ENCODE measurements around the gene ACAT2.
A peak's percentile ranks its signal among the peaks of the same experiment; 100 is the strongest.
"Not testable (repeated sequence)": the region's sequence is repeated elsewhere in the genome, so short reads cannot be mapped to it uniquely, and the experiment has no call there.

Gene ACAT2

DNA sequence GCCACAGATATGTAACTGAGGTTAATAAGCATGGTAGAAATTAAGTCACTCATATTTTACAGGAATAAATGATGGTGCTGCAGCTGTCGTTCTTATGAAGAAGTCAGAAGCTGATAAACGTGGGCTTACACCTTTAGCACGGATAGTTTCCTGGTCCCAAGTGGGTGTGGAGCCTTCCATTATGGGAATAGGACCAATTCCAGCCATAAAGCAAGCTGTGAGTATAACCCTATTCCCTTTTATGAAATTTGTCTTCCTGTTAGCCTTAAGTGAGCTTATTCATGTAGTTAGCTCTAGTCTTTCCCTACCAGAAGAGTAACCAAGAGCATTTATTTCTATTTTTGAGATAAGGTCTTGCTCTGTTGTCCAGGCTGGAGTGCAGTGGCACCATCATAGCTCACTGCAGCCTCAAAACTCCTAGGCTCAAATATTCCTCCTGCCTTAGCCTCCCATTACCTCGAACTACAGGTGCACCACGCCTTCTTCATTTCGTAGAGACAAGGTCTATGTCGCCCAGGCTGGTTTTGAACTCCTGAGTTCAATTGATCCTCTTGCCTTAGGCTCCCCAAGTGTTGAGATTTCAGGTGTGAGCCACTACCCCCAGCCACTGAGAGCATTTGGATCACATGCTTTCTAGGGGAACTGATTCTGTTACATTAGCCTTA lies 15.5 kb downstream of the ACAT2 start:
- no peak for DNase-seq

DNA sequence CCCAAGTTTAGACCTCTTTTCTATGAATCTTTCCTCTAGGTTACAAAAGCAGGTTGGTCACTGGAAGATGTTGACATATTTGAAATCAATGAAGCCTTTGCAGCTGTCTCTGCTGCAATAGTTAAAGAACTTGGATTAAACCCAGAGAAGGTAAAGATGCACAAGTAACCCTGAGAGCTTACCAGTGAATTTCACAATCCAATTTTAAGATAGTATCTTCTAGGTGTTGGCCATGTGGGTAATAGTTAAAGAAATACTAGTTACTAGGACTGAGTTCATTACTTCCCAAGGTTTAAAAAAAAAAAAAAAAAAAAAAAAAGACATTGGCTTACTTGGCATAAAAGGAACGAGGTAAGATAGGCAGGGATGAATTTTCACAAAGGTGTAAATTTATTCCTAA lies 16.3 kb downstream of the ACAT2 start:
- no peak for DNase-seq

GRCh38 chr6:159778542-159779103 lies 16.8 kb downstream of the ACAT2 start:
- DNase-seq: no peak

GRCh38 chr6:159788276-159788675 lies 26.4 kb downstream of the ACAT2 start:
- no peak for DNase-seq

DNA sequence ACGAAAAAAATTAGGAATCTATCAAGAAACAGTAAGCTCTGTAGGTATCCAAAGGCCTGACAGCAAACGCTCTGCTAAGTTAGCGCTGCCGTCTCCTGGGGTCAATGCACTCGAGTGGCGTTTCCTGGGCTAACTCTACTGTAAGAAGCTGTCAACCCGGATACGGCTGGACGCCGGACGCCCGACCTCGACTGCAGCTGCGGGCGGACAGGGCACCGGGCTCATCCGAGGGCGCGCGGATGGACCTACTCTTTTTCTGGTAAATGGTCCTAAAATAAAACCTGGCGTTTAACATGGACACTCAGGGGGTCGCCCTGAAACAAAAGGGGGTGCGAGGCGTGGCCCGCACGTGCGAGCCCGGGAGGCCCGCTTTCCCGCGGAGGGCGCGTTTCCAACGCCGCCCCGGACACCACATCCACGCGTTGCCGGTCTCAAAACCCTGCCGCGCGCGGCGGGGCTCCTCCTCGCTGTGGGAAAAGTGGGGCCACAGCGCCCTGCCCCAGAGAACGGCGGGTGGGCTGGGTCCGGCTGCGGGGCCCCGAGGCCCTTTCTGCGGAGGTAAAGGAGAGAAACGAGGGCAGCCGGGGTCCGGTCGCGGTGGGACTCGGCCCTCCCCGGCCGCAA lies 27.0 kb downstream of the ACAT2 start:
- peak; percentile 49 for DNase-seq

GRCh38 chr6:159789377-159790148 lies 27.7 kb downstream of the ACAT2 start, which contains the start of gene TCP1:
Gene TCP1 (minus strand): TSS chr6:159789602. CDS start chr6:159789468, 134 bp downstream.
- peak; percentile 100 for DNase-seq

DNA sequence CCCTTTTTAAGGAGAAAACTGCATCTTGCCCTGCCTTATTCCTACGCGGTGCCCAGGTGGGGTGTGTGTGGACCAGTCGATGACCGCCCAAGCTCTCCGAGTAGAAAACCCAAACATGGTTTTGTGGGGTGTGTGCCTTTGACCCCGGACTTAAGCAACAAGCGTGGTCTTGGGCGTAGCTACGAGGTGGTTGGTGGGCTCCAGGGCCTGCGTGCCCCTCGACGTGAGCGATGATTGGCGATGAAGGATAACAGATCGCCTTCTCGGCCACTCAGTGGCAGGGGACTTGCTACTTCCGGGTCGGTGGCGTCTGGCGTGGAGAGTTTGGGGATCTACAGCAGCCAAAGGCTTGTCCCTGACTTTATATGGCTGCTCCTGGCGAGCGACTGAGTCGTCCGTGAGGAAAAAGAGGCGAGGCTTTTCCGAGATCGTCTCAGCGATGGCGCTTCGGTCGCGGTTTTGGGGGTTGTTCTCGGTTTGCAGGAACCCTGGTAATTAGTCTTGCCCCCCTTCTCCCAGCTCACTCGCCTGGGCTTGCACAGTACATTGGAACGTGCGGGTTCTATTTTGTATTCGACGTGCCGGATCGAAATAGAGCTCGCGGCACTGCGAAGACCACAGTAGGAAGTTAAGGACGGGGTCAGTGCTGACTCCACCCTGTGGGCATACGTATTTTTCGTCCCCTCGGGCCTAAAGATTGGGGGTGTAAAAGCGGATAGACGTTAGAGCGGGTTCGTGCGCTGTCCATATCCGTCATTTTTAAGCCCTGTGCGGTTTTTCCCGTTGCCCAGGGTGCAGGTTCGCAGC lies 28.5 kb downstream of the ACAT2 start, which contains the start of gene MRPL18:
Gene MRPL18, plus strand, starts transcription at position 319 of the 807 bp plus-strand sequence. Its CDS starts 121 bp downstream, at position 440.
- DNase-seq: peak; percentile 98

- no peak for DNase-seq
These were observed 29.2 kb downstream of the ACAT2 start for GRCh38 chr6:159790956-159791598.

DNA sequence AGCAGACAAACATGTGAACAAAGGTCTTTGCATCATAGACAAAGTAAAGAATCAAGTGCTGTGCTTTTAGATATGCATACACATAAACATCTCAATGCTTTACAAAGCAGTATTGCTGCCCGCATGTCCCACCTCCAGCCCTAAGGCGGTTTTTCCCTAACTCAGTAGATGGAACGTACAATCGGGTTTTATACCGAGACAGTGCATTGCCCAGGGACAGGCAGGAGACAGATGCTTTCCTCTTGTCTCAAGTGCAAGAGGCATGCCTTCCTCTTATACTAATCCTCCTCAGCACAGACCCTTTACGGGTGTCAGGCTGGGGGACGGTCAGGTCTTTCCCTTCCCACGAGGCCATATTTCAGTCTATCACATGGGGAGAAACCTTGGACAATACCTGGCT lies 33.1 kb downstream of the ACAT2 start:
- not testable (repeated sequence) for DNase-seq

DNA sequence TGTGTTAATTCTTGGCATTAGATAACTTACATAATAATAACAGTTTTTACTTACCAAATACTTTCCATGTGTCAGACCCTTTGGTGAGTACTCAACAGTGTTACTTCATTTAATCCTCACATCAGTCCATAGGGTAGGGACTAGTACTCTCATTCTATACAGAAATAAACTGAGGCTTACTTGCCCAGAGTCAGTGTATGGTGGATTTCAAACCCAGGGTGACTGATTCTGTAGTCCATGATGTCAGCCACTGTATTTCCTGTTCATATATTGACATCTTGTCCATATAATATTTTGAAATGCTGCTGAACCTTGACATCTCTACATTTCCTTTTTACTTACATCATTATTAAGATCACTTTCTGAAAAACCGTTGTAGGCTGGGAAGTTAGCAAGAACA lies 35.7 kb downstream of the ACAT2 start:
- DNase-seq: no peak

GRCh38 chr6:159800141-159800865 lies 38.5 kb downstream of the ACAT2 start, which contains the start of gene PNLDC1:
Gene PNLDC1 (plus strand): TSS chr6:159800276. CDS start chr6:159800308, 32 bp downstream.
- no peak for DNase-seq

- DNase-seq: no peak
These were observed 40.1 kb downstream of the ACAT2 start for GRCh38 chr6:159801935-159802334.

DNA sequence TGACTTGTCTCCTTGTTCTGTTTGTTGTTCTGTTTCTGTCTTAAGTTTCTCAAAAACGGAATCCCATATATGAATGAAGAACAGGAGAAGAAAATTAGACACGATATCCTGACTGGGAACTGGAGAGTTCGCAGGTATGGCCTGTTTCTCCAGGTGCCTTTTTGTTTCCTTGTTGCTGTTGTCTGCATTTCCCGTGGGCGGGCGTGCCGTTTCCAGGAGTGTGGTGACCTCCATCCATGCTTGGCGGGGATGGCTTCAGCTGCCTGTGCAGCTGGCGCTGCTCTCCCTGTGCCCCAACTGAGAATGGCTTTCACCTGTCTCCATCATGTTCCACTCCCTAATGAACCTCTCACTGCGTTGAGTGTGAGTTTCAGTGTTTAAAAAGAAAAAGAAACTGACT lies 42.7 kb downstream of the ACAT2 start:
- no peak for DNase-seq

DNA sequence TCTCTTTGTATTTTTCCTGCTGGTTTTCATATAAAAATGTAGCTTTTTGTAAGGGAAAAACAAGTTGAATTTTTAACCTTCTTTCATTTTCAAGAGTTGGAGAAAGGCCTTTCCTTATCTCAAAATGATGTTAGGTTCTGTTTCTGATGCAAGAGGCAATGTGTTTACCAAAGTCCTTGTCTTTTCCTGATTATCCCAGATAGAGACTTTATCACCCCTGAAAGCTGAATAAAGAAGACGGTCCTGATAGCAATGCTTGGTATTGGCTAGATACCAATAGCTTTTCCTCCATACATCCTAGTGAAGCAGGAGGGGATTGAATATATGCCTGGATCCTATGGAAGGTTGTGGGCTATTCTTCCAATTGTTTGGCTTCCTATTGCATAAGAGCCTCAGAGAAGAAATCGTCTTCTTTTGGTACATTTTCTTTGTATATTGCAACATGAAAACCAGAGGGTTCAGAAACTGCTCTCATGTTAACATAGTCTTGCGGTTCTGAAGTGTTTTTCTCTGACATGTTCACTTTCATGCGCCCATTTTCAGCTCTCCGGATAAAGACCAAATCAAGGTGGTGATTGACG lies 43.7 kb downstream of the ACAT2 start:
- no peak for DNase-seq

GRCh38 chr6:159806021-159806458 lies 44.2 kb downstream of the ACAT2 start:
- no peak for DNase-seq

DNA sequence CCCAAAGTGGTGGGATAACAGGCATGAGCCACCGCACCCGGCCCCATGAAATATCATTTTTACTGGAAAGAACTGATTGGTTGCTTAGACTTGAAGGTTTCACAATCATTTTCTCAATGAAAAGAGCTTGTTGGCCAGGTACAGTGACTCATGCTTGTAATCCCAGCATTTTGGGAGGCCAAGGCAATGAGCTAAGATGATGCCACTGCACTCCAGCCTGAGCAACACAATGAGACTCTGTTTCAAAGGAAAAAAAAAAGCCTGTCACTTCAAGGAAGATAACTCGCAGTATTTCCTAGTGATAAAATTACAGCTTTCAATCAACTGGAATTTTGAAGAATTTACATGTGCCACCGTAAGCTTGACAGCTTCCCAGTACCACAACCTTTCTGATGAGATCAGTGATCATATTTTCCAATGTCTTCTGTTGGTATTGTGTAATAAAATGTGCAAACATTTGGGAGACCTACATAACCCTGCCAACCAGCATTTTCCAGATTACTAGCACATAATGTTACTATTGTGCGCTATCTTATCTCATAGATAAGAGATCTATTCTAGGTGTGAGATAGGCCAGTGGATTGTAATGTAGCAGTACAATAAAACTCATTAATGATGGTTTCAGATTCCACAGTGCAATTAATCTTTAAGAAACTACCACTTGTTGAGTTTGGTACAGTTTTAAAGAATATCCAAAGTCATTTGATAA lies 45.5 kb downstream of the ACAT2 start:
- no peak for DNase-seq

DNA sequence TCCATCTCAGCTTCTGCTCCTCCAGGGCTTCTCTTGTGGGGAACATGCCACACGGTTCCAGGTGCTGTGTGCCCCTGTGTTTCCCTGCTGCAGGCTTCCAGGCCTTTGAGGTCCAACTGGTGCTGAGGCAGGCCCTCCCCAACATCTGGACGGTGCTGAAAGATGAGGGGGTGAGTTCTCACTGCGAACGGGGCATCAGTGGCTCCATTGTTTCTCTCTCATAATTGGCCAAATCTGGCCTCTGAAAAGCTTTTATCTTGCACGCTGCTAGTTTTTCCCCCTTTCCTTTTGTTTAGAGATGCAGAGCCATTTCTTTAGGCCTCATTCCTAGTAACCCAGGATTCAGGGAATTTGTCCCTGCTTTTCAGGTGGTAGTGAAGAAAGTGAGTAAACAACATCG lies 46.8 kb downstream of the ACAT2 start:
- DNase-seq: no peak

- DNase-seq: no peak
These were observed 47.3 kb downstream of the ACAT2 start for GRCh38 chr6:159809149-159809548.

DNA sequence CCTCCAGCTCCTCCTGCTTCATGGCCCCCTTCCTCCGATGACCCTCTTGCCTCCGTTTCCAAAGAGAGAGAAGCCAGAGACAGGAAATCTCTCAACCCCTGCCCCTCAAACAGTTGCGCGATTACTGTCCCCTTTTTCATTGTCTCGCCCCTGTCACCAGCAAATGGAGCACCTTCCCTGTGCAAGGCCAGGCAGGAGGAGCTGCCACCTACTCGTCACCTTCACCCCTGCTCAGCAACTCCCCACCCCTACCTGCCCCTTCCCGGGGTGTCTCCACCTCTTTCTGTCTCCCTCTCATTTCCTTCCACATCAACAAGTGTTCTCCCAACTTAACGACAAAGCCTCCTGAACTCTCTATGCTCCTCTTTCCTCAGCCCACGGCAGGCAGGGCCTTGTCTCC lies 51.9 kb downstream of the ACAT2 start:
- DNase-seq: no peak

DNA sequence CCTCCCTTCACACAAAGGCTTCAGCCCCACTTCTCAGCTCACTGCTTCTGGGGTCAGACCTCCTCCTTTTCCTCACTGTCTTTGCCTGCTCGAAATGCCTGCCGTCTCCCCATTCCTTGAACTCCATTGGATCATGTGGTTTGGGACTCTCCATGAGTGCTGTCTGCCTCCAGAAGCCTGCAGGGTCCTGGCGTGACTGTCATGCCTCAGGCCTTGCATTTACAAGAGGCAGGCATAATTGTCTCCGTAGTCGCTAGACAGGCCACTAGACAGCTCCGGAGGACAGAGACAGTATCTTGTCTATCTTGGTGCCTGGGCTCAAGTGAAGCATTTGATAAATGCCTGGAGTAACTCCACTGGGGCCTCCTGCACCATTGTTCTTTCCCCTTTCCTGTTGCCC lies 53.6 kb downstream of the ACAT2 start:
- DNase-seq: no peak

All from right hindlimb (tissue), 1 donor.